ENCODE data around the gene ADARB1. TPM values are rescaled to one million over a fixed set of nuclear protein-coding genes. Genes with fewer than 3 reads are reported as not detected.

ADARB1 gene
- total and polyA plus RNA-seq, 2 experiments from 2014 or later = 16.0 to 17.3 TPM

GRCh38 chr21:45129189-45129923, 55.0 kb downstream of the ADARB1 start:
- peak overlapping the region; percentile 17 for H3K27ac ChIP-seq
- H3K36me3 ChIP-seq (replicated peaks; ENCODE audit: insufficient read depth, low read depth) = no peaks in the 10 kb centered on the region
- no peak for DNase-seq (ENCODE audit: low spot score)
- 91% methylated on average over 19 of the region's 19 CpGs for WGBS (ENCODE audit: low lambda C conversion rate, missing lambda C conversion rate)
- no peaks in the 10 kb centered on the region for H3K9me2 ChIP-seq (replicated peaks; ENCODE audit: insufficient read depth)
- H3K79me2 ChIP-seq = peaks cover 30% of the 10 kb centered on the region
- H2AFZ ChIP-seq = no peak overlapping the region
- no peaks in the 10 kb centered on the region for H4K20me1 ChIP-seq (ENCODE audit: insufficient read depth, poor library complexity, severe bottlenecking)
- no peaks in the 10 kb centered on the region for H3K9me3 ChIP-seq (ENCODE audit: low read depth)
- H3K4me2 ChIP-seq = peak overlapping the region; percentile 0
- TF ChIP-seq EZH2 (IDR thresholded peaks at IDR 0.05; ENCODE audit: borderline replicate concordance) = no peak
- TF ChIP-seq CTCF (IDR thresholded peaks at IDR 0.05; ENCODE audit: poor library complexity) = no peak
- no peak for TF ChIP-seq EZH2phosphoT487 (IDR thresholded peaks at IDR 0.05; ENCODE audit: low read depth, severe bottlenecking, unreplicated experiment)
- H3K4me3 ChIP-seq = no peak overlapping the region
- H3K27me3 ChIP-seq = no peaks in the 10 kb centered on the region
- H3K4me1 ChIP-seq (ENCODE audit: insufficient read depth) = no peaks in the 10 kb centered on the region

- Histone ChIP-seq H3K4me1 (ENCODE audit: insufficient read depth) (no peaks in the 10 kb centered on the region), H4K20me1 (ENCODE audit: insufficient read depth, poor library complexity, severe bottlenecking) (no peaks in the 10 kb centered on the region)
Measured at GRCh38 chr21:45130324-45130774, 56.0 kb downstream of the ADARB1 start.

GRCh38 chr21:45131537-45131999, 57.2 kb downstream of the ADARB1 start:
- WGBS (ENCODE audit: low lambda C conversion rate, missing lambda C conversion rate) = 96% methylated on average over 17 of the region's 17 CpGs
- TF ChIP-seq EZH2 (IDR thresholded peaks at IDR 0.05; ENCODE audit: borderline replicate concordance) (no peak), CTCF (IDR thresholded peaks at IDR 0.05; ENCODE audit: poor library complexity) (no peak), EZH2phosphoT487 (IDR thresholded peaks at IDR 0.05; ENCODE audit: low read depth, severe bottlenecking, unreplicated experiment) (no peak)
- Histone ChIP-seq H3K4me1 (ENCODE audit: insufficient read depth) (no peaks in the 10 kb centered on the region), H3K4me2 (no peak overlapping the region), H3K79me2 (peaks cover 21% of the 10 kb centered on the region), H3K4me3 (no peak overlapping the region), H3K36me3 (replicated peaks; ENCODE audit: insufficient read depth, low read depth) (no peaks in the 10 kb centered on the region), H3K9me3 (ENCODE audit: low read depth) (no peaks in the 10 kb centered on the region), H3K9me2 (replicated peaks; ENCODE audit: insufficient read depth) (no peaks in the 10 kb centered on the region), H2AFZ (no peak overlapping the region), H4K20me1 (ENCODE audit: insufficient read depth, poor library complexity, severe bottlenecking) (no peaks in the 10 kb centered on the region), H3K27me3 (no peaks in the 10 kb centered on the region), H3K27ac (peak overlapping the region; percentile 16)
- no peak for DNase-seq (ENCODE audit: low spot score)

More at GRCh38 chr21:45130324-45130774, 56.0 kb downstream of the ADARB1 start:
- Histone ChIP-seq H3K4me3 (no peak overlapping the region), H3K36me3 (replicated peaks; ENCODE audit: insufficient read depth, low read depth) (no peaks in the 10 kb centered on the region), H3K27me3 (no peaks in the 10 kb centered on the region), H3K9me2 (replicated peaks; ENCODE audit: insufficient read depth) (no peaks in the 10 kb centered on the region), H3K4me2 (peak overlapping the region; percentile 58), H3K79me2 (peaks cover 26% of the 10 kb centered on the region), H2AFZ (no peak overlapping the region), H3K9me3 (ENCODE audit: low read depth) (no peaks in the 10 kb centered on the region), H3K27ac (peak overlapping the region; percentile 73)
- 57% methylated on average over 10 of the region's 10 CpGs for WGBS (ENCODE audit: low lambda C conversion rate, missing lambda C conversion rate)
- TF ChIP-seq CTCF (IDR thresholded peaks at IDR 0.05; ENCODE audit: poor library complexity) (no peak), EZH2 (IDR thresholded peaks at IDR 0.05; ENCODE audit: borderline replicate concordance) (no peak), EZH2phosphoT487 (IDR thresholded peaks at IDR 0.05; ENCODE audit: low read depth, severe bottlenecking, unreplicated experiment) (no peak)
- DNase-seq (ENCODE audit: low spot score) = peak; percentile 43
